ENCODE data around the gene ETV3.

The ETV3 gene

GRCh38 chr1:157158967-157159366 is 20.8 kb upstream of the ETV3 start:
- DNase-seq: no peak

GRCh38 chr1:157157501-157158190 is 19.5 kb upstream of the ETV3 start:
- no peak for DNase-seq

- DNase-seq: peak; percentile 24
Observed at GRCh38 chr1:157156058-157156541, 17.9 kb upstream of the ETV3 start.

GRCh38 chr1:157155658-157156057 is 17.5 kb upstream of the ETV3 start:
- DNase-seq: peak; percentile 73

- peak; percentile 24 for DNase-seq
Observed at GRCh38 chr1:157154940-157155514, 16.8 kb upstream of the ETV3 start.

- DNase-seq: no peak
Observed at GRCh38 chr1:157154291-157154690, 16.1 kb upstream of the ETV3 start.

GRCh38 chr1:157153746-157154145 is 15.6 kb upstream of the ETV3 start:
- DNase-seq: no peak

- no peak for DNase-seq
Observed at GRCh38 chr1:157152510-157152909, 14.3 kb upstream of the ETV3 start.

GRCh38 chr1:157151506-157151905 is 13.3 kb upstream of the ETV3 start:
- no peak for DNase-seq

GRCh38 chr1:157151073-157151472 is 12.9 kb upstream of the ETV3 start:
- no peak for DNase-seq

- no peak for DNase-seq
Observed at GRCh38 chr1:157150631-157151030, 12.4 kb upstream of the ETV3 start.

GRCh38 chr1:157147906-157148700 is 9.9 kb upstream of the ETV3 start:
- no peak for DNase-seq

- DNase-seq: no peak
Observed at GRCh38 chr1:157147037-157147436, 8.8 kb upstream of the ETV3 start.

GRCh38 chr1:157146244-157146643 is 8.0 kb upstream of the ETV3 start:
- DNase-seq: no peak

GRCh38 chr1:157145076-157145475 is 6.9 kb upstream of the ETV3 start:
- DNase-seq: no peak

- DNase-seq: no peak
Observed at GRCh38 chr1:157144509-157144908, 6.3 kb upstream of the ETV3 start.

GRCh38 chr1:157142765-157143423 is 4.7 kb upstream of the ETV3 start:
- DNase-seq: no peak

- no peak for DNase-seq
Observed at GRCh38 chr1:157142201-157142600, 4.0 kb upstream of the ETV3 start.

GRCh38 chr1:157141212-157141855 is 3.1 kb upstream of the ETV3 start:
- DNase-seq: no peak

GRCh38 chr1:157140063-157140588 is 1.9 kb upstream of the ETV3 start:
- no peak for DNase-seq

GRCh38 chr1:157139052-157139715 is 989 bp upstream of the ETV3 start:
- DNase-seq: no peak
